ENCODE measurements around the gene SF1. TPM values are rescaled to one million over a fixed set of nuclear protein-coding genes. Genes with fewer than 3 reads are reported as not detected.

SF1 gene
- total RNA-seq, 1 experiment from 2014 or later: 285 TPM

- TF ChIP-seq NFYB (CRISPR knock-in tag; conservative IDR thresholded peaks at IDR 0.05; ENCODE audit: low read depth): no peak
- TF ChIP-seq ZMAT4 (CRISPR knock-in tag; IDR thresholded peaks at IDR 0.05): no peak
- TF ChIP-seq NFATC4 (CRISPR knock-in tag; IDR thresholded peaks at IDR 0.05): no peak
- no peak for TF ChIP-seq SMAD3 (CRISPR knock-in tag; IDR thresholded peaks at IDR 0.05; ENCODE audit: borderline replicate concordance)
- TF ChIP-seq NFE2L1 (CRISPR knock-in tag; IDR thresholded peaks at IDR 0.05): 0 out of 2 replicates have a peak, but pooled peaks have one; percentile 18
- TF ChIP-seq SOX15 (CRISPR knock-in tag; IDR thresholded peaks at IDR 0.05): no peak
- no peak for TF ChIP-seq GRHL2 (CRISPR knock-in tag; IDR thresholded peaks at IDR 0.05; ENCODE audit: insufficient replicate concordance, severe bottlenecking)
- TF ChIP-seq PREB (CRISPR knock-in tag; IDR thresholded peaks at IDR 0.05; ENCODE audit: borderline replicate concordance): no peak
- no peak for TF ChIP-seq ZNF263 (CRISPR knock-in tag; IDR thresholded peaks at IDR 0.05; ENCODE audit: low read depth)
- no peak; the same call in 1 of the 2 replicates for TF ChIP-seq E2F5 (CRISPR knock-in tag; IDR thresholded peaks at IDR 0.05)
- TF ChIP-seq AFF4 (CRISPR knock-in tag; IDR thresholded peaks at IDR 0.05; ENCODE audit: borderline replicate concordance): no peak
- no peak for TF ChIP-seq CREB1 (CRISPR knock-in tag; IDR thresholded peaks at IDR 0.05)
- TF ChIP-seq IRF2 (CRISPR knock-in tag; IDR thresholded peaks at IDR 0.05; ENCODE audit: borderline replicate concordance, low read depth): no peak
- 0 out of 2 replicates have a peak, but pooled peaks have one; percentile 20 for TF ChIP-seq KAT7 (CRISPR knock-in tag; IDR thresholded peaks at IDR 0.05; ENCODE audit: borderline replicate concordance)
- TF ChIP-seq ZNF425 (CRISPR knock-in tag; conservative IDR thresholded peaks at IDR 0.05): no peak
Measured at GRCh38 chr11:64759722-64760719, 18.3 kb downstream of the SF1 start, which contains the start of gene PYGM (continued).
